HG03457 (cell line): ENCODE results near the gene TSHZ2.

Experiments
- ATAC-seq: cut with Tn5 transposase; IDR thresholded peaks from one replicate; pipeline ENCODE4 v1.9.1; 2021; ENCODE audit warnings: moderate number of reproducible peaks; ENCODE audit not compliant: unreplicated experiment

Gene TSHZ2

GRCh38 chr20:53061192-53062108, 89.3 kb downstream of the TSHZ2 start:
- ATAC-seq: no peak

- no peak for ATAC-seq
Observed at GRCh38 chr20:53064935-53065334, 92.8 kb downstream of the TSHZ2 start.

GRCh38 chr20:53068241-53068640, 96.1 kb downstream of the TSHZ2 start:
- ATAC-seq: no peak

DNA sequence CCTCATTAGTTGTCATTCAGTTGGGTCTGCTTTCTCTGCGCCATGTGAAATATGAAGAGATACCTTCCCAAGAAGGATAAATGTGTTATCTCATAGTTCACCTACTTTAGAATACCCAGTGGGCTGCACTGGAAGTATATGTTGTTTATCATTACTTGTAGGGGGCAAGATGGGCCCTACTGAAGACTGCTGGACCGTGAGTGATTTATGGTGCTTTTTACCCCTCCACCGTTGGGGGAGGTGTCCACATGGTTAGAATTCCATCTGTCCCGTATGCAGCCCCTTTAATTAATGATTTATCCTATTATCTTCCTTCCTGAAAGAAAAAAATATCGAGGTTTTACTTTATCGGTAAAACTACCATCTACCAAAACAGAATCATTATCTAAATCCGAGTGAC, 97.0 kb downstream of the TSHZ2 start:
- ATAC-seq: no peak

DNA sequence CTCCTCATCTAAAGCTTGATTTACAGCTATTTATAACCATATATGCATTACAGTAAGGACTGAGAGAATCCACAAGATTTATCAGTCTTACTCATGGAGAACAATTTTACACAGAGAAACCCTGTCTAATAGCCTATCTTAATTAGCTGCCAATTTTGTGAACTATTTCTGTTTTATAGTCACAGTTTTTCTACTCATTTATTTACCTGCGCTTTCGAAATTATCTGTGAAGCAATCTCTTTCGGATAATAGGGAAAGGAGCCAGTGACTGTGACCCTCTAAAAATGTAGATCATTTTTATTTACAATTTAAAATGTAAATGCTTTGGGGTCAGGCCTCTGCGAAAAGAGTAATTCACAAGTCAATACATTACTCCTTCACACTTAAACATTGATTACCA, 98.1 kb downstream of the TSHZ2 start:
- ATAC-seq: no peak

DNA sequence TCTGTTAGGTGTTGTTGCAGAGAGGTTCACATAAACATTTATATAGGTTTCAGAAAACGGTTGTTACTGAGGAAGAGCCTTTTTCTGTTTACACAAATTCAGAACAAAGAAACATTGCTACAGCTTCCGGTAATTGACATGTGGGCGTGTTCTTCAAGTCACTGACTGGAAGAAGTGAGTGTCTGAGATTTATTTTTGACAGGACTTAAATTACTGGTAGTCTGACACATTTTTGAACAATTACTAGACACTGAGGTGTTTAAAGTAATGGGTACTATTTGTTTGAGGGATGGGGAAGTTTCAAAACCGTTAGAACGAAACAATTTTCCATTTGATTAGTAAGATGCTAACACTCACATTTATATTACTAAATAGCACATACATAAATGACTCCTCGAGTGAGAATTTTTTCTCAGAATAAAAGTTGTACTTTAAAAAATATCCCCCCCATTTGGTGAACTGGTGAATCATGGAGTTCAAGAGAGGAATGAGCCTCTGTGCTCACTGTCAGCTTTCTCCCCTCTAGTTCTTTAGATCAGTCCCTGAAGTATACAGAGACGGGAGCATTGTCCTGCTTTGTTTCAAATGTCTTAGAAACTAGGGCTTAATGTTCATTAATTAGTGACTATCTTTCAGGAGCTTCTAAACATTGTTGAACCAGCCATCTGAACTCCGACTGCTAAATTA, 98.7 kb downstream of the TSHZ2 start:
- no peak for ATAC-seq

DNA sequence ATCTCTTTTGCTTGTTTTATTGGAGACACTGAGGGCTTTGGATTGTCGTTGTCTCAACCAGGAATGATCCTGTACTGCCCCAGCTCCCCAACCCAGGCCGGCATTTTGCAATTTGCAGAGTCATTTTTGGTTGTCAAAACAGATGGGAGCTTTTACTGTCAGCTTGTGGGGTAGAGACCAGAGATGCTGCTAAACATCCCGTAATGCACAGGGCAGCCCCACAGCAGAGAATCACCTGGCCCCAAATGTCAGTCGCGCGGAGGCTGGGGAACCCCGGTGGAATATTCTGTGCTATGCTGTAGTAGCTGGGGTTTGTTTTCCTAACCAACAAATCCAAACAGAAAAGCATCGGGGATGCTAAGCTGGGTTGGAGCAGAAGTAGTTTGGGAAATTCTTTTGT, 99.7 kb downstream of the TSHZ2 start:
- no peak for ATAC-seq

DNA sequence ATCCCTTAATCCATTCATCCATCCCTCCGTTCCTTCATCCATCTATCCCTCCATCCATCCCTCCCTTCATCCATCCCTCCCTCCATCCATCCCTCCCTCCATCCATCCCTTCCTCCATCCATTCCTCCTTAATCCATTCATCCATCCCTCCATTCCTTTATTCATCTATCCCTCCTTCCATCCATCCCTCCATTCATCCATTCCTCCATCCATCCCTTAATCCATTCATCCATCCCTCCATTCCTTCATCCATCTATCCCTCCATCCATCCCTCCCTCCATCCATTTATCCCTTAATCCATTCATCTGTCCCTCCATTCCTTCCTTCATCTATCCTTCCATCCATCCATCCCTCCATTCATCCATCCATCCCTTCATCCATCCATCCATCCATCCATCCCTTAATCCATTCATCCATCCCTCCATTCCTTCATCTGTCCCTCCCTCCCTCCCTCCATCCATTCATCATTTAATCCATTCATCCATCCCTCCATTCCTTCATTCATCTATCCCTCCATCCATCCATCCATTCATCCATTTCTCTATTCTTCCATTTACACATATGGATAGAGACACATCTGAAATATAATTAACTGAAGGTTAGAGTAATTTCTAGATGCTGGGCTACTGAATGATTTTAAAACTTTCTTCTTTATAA, 100.9 kb downstream of the TSHZ2 start:
- ATAC-seq: no peak

DNA sequence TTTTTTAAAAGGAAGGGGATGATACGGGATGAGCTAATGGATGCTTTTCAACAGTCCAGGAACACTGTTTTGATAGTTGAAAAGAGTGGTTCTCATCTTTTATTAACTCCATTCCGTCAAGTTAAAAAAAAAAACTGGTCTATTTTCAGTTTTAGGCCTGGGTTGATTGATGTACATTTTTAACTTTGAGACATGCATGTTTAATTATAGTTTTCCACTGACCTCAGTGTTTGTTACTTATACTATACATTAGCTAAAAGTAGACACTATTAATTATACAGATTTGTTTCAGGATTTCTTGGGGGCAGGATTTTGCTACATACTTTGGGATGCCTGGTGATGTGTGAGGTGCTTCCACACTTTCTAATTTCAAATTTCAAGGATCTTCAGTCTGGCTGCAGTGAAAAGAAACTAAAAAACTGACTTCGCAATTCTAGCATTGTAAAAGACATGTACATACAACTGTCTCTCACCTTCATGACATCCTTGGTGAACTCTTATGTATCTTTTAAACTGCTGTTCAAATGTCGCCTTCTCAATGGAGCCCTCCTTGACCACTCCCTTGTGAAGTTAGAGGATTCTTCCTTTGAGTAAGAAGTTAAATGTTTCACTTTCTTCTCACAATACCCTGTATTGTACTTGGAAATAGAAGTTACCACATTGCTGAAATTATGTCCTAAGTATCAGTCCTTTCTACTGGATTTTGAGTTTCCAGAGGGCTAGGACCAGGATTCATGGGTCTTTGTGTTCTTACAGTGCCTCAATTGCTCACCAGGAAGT, 101.7 kb downstream of the TSHZ2 start:
- no peak for ATAC-seq

- ATAC-seq: no peak
Observed at GRCh38 chr20:53074811-53075314, 102.7 kb downstream of the TSHZ2 start.

DNA sequence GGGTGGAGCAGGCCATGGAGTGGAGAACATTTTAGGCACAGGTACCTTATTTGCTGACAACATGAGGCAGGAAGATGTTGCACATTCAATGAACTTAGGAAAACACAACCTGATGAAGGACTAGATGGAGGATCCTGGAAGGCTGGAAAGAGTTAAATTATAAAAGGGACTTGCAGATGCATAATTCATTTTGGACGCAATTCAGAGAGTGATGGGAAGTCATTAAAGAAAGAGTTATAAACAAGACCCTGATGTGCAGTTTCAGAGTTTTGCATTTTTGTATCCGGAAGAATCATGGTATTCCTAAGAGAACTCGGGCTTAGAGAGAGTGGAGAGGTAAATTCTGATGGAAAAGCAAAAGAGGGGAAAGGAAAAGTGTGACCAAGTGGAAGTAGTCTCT, 104.5 kb downstream of the TSHZ2 start:
- no peak for ATAC-seq

DNA sequence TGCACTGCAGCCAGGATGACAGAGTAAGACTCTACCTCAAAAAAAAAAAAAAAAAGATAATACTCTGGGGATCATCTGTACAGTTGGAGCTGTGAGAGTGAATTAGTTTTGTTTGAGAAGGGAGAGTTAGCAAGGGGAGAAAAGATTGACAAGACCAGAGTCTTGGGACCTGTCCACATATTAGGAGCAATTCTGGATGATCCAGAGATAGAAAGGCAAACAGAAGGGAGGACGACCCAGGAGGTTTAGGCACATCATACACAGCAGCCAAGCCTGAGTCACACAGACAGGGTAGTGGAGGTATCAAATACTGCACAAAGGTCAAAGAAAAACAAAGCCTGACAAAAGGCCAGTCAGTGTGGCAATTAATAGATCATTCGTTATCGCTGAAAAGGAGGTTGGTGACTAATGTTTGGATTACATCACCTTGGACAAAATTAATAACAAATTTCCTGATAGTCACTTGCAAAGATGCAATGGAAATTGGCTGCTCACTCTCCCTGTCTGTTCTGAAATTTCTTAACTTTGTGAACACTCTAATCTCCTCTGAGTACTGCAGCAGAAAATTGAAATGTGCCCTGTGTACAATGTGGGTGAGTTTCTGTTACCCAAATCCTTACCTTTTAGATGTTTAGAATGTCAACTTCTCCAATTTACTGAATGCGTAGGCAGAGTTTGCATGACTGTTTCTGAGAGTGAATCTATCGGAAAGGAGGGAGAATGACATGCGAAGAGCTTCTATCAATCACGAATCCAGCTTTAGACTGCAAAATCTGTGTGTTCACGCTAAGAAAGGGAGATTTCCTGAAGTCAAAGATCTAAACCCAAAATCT, 105.4 kb downstream of the TSHZ2 start:
- ATAC-seq: no peak

DNA sequence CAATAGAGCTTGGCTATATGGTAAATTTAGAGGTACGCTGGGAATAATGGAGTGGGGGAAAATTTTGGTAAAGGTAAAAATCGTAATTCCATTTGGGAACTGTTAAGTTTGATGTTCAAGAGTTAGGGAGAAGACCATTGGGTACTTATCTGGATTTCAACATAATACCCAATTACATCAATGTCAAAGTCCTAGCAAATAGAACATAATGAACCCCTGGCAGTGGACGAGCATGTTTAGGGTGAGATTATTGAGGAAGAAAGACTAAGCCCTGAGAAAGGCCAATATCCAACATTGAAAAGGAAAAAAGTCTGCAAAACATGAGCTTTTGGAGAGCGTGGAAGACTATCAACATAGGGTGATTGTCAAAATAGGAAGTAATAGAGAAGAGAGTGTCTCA, 106.6 kb downstream of the TSHZ2 start:
- ATAC-seq: no peak

DNA sequence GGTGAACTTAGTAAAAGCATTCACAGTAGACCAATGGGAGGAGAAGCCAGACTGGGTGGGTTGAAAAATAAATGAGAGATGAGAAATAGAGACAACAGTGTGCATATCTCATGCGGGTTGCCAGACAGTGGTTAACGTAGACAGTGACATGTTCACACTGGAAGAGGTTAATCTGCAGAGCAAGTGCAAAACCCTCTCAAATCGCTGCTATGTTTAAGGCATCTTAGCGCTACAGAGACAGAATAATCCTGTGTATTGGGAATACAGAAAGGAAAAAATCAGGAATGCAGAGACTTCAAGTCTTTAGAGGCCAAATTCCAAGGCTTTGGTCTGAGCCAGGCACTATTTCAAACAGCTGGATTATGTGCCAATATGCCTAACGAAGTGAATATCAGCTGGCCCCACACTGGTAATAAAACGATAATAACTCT, 107.1 kb downstream of the TSHZ2 start:
- no peak for ATAC-seq

DNA sequence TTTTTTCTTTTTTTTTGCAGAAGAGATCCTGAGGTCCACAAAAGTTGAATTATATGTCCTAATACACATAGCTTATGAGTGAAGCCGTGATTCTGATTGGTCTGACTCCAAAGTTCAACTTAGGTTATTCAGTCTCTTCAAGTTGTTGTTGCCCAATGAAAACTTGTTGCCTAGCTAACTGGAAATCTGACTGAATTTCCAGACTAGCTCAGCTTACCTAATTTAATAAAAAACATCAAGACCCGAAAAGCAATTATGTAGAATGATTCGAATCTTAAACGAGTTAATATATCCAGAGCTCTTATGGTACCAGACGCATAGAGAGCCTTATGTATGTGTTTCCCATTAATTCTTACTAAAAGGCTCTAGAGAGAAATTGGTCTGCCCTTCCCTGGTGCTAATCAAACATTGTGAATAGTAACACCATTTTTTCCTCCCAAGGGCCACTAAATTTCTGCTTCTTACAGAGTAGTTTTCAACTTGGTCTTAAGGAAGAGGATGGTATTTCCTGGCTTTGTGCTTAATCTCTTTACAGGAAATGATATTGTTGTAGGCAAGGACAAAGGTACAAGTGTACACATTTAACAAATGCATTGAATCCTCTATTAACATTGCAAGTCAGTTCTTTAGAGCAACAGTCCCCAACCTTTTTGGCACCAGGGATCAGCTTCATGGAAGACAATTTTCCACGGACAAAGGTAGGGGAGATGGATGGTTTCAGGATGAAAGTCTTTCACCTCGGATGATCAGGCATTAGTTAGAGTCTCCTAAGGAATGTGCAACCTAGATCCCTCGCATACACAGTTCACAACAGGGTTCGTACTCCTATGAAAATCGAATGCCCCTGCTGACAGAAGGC, 107.9 kb downstream of the TSHZ2 start:
- no peak for ATAC-seq

- no peak for ATAC-seq
Observed at GRCh38 chr20:53080687-53080962, 108.5 kb downstream of the TSHZ2 start.

GRCh38 chr20:53080969-53081871, 109.1 kb downstream of the TSHZ2 start:
- ATAC-seq: no peak
